H1 (cell line): ENCODE measurements around the gene ASXL3. TPM values are rescaled to one million over a fixed set of nuclear protein-coding genes. Genes with fewer than 3 reads are reported as not detected.

Experiments used
- ASH2L ChIP-seq: fragments of 200-600, 300-600 bp; sonication (generic); IDR thresholded peaks from one replicate; pipeline ENCODE4 v1.7.1; 2017; ENCODE audit warnings: low read length
- CTCF ChIP-seq, 3 experiments: IDR thresholded peaks; 1 replicate in 2 of 3; 2 replicates in 1 of 3; pipeline versions ENCODE4 v1.5.1 to v1.6.1; 2011; ENCODE audit warnings: low read length in 3 of 3, mild to moderate bottlenecking in 3 of 3, inconsistent platforms in 2 of 3, low read depth in 1 of 3, moderate library complexity in 1 of 3; ENCODE audit not compliant: insufficient read depth in 1 of 3; ENCODE audit errors: control extremely low read depth in 1 of 3
- GABPA ChIP-seq: IDR thresholded peaks from 2 replicates; pipeline ENCODE4 v1.6.1; 2011; ENCODE audit warnings: mild to moderate bottlenecking, low read length, moderate library complexity, borderline replicate concordance; ENCODE audit not compliant: insufficient read depth
- POU5F1 ChIP-seq: IDR thresholded peaks from 2 replicates; pipeline ENCODE4 v1.6.1; 2011; ENCODE audit warnings: low read depth, mild to moderate bottlenecking, low read length, moderate library complexity
- RFX5 ChIP-seq: IDR thresholded peaks from 2 replicates; pipeline ENCODE4 v1.6.1; 2011; ENCODE audit warnings: low read depth, low read length, improper control_type of control experiment, borderline replicate concordance
- SAP30 ChIP-seq: fragments of 300-600 bp; sonication (generic); IDR thresholded peaks from 2 replicates; pipeline ENCODE4 v1.7.1; 2012; ENCODE audit warnings: low read length, moderate library complexity, mild to moderate bottlenecking, inconsistent platforms; ENCODE audit not compliant: insufficient read depth, insufficient replicate concordance
- SIX5 ChIP-seq: IDR thresholded peaks from 2 replicates; pipeline ENCODE4 v1.6.1; 2011; ENCODE audit warnings: mild to moderate bottlenecking, low read depth, low read length
- YY1 ChIP-seq: IDR thresholded peaks from 2 replicates; pipeline ENCODE4 v1.6.1; 2011; ENCODE audit warnings: low read depth, mild to moderate bottlenecking, low read length
- polyA plus RNA-seq, 7 experiments: library from polyadenylated mRNA; depleted of rRNA in 3 of 7; stranded (reverse) in 5 of 7; unstranded in 2 of 7; fragments of >200 nt in 5 of 7; fragments of 200-250 nt in 2 of 7; gene quantifications; 1 replicate in 5 of 7; 2 replicates in 1 of 7; 4 replicates in 1 of 7; pipeline versions ENCODE4 v1.2.1 to v1.2.3, GENCODE V29; 2011 to 2013; ENCODE audit warnings: missing spikeins in 2 of 7, mixed read lengths in 2 of 7
- total RNA-seq: library from RNA; stranded (reverse); fragmentation: NEBNext Ultra II Directional; extraction: Animal tissue kit (Norgen Biotek cat#: 25700); gene quantifications from 2 replicates; pipeline ENCODE4 v1.2.1, GENCODE V29; 2021

The ASXL3 gene
- total and polyA plus RNA-seq, 2 of the 8 experiments (the other 6 are each of a cell fraction or from before 2014, with no cell fraction given) = 0.08 to 1.3 TPM

GRCh38 chr18:33560686-33561370 is 17.2 kb upstream of the ASXL3 start (continued):
- TF ChIP-seq SIX5 = no peak
- TF ChIP-seq CTCF (IDR thresholded peaks at IDR 0.05; ENCODE audit: control extremely low read depth in 1 of 3, insufficient read depth in 1 of 3, low read depth in 1 of 3, low read length in 3 of 3) = no peak
- no peak for TF ChIP-seq SAP30
- TF ChIP-seq RFX5 = no peak
- no peak for TF ChIP-seq GABPA
- TF ChIP-seq ASH2L = no peak
- no peak for TF ChIP-seq YY1
- no peak for TF ChIP-seq POU5F1
